HG03135 (cell line): Measurements from ENCODE around the gene SLC5A5.
"Not testable (repeated sequence)": the region's sequence is repeated elsewhere in the genome, so short reads cannot be mapped to it uniquely, and the experiment has no call there.

Experiments
- ATAC-seq: cut with Tn5 transposase; IDR thresholded peaks from one replicate; pipeline ENCODE4 v1.9.1; 2021; ENCODE audit warnings: mild to moderate bottlenecking, moderate library complexity; ENCODE audit not compliant: unreplicated experiment

Gene SLC5A5

GRCh38 chr19:17869114-17869608 is 2.6 kb upstream of the SLC5A5 start:
- ATAC-seq = no peak

DNA sequence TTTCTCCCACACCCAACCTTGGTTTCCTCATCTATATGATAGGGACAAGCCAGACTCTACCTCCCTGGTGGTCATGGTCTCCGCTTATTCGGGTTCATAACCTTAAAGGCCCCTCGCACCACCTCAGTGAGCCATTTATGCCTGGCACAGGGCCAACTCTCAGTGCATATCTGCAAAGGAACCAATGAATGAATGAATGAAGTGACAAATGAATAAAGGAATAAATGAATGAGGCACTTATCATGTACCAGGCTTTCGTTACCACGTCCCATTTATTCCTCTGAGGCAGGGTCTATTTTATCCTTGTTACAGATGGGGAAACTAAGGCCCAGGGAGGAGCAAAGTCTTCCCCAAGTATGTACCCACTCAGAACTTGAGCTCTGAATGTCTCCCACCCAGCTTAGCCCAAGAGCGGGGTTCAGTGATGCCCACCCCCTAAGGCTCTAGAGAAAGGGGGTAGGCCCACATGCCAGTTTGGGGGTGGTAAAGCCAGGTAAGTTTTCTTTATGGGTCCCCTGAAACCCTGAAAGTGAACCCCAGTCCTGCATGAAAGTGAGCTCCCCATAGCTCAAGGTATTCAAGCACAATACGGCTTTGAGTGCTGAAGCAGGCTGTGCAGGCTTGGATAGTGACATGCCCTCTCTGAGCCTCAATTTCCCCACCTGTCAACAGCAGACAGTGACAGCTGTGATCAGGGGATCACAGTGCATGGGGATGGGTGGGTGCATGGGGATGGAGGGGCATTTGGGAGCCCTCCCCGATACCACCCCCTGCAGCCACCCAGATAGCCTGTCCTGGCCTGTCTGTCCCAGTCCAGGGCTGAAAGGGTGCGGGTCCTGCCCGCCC is 490 bp upstream of the SLC5A5 start:
- ATAC-seq = no peak

DNA sequence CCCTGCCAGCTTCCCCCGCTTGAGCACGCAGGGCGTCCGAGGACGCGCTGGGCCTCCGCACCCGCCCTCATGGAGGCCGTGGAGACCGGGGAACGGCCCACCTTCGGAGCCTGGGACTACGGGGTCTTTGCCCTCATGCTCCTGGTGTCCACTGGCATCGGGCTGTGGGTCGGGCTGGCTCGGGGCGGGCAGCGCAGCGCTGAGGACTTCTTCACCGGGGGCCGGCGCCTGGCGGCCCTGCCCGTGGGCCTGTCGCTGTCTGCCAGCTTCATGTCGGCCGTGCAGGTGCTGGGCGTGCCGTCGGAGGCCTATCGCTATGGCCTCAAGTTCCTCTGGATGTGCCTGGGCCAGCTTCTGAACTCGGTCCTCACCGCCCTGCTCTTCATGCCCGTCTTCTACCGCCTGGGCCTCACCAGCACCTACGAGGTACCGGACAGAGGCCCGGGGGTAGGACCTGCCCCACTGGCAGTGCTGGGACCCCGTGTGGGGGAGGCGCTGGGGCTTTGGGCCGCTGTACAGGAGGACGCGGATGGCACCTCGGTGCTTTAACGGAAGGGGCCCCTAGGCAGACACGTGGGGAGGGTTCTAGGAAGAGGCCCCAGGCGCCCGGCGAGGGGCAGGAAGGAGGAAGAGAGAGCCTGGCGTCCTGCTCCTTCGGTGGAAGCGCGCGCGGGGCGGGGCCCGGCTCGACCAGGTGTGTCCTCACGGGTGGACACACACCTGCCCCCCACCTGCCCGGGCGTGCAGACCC is 681 bp downstream of the SLC5A5 start:
- no peak for ATAC-seq

DNA sequence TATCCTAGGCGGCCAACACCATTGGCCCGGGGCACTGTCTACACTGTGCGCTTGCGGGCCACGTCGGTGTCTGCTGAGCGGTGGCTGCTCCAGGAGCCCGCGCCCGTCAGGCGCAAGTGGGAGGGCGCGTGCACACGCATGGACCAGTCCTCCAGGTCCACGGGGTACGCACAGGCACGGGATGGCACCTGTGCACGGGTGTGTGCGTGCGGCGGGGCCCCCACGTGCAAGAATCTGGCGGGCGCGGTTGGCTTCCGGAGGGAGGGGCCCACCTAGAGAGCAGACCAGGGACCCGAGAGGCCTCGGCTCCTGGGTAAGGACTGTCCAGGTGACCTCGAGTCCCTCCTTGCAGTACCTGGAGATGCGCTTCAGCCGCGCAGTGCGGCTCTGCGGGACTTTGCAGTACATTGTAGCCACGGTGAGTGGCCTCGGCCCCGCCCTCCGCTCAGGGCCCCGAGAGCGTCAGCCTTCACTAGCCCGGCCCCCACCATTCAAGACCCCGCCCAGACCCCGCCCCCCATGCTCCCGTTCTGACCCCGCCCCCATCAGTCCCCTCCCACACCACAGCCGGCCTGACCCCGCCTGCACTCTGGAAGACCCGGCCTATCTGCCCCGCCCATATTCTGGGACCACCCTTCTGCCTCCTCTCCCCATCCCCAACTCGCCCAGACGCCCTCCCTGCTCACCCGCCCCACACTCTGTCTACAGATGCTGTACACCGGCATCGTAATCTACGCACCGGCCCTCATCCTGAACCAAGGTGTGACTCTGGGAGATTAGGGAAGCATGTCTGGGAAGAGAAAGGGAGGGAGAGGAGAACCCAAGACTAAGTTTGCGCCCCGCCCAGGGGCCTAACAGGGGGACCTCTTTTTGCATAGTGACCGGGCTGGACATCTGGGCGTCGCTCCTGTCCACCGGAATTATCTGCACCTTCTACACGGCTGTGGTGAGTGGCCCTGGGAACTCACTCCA is 2.3 kb downstream of the SLC5A5 start:
- ATAC-seq = no peak

GRCh38 chr19:17874758-17875135 is 3.0 kb downstream of the SLC5A5 start:
- ATAC-seq = no peak

DNA sequence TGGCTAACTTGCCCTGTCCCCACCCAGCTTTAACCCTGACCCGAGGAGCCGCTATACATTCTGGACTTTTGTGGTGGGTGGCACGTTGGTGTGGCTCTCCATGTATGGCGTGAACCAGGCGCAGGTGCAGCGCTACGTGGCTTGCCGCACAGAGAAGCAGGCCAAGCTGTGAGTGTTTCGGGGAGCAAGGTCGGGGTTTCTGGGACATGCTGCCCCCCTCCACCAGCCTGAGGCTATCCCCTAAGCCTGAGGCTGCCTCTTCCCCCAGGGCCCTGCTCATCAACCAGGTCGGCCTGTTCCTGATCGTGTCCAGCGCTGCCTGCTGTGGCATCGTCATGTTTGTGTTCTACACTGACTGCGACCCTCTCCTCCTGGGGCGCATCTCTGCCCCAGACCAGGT is 6.0 kb downstream of the SLC5A5 start:
- ATAC-seq = no peak

DNA sequence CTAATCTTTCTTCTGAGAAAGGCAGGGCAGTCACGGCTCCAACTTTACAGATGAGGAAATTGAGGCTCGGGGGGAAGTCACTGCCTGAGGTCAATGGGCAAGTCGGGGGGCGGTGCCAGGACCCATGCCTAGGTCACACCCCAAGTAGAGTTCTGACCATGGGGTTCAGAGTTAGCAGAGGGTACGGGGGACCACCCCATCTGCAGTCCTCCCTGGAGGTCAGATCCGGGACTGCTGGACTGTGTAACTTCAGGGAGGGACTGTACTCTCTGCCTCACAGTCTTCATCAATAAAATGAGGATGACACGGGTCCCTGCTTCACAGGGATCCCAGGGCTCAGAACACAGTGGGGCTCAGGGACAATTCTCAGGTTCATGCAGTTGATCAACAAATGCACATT is 7.7 kb downstream of the SLC5A5 start:
- no peak for ATAC-seq

DNA sequence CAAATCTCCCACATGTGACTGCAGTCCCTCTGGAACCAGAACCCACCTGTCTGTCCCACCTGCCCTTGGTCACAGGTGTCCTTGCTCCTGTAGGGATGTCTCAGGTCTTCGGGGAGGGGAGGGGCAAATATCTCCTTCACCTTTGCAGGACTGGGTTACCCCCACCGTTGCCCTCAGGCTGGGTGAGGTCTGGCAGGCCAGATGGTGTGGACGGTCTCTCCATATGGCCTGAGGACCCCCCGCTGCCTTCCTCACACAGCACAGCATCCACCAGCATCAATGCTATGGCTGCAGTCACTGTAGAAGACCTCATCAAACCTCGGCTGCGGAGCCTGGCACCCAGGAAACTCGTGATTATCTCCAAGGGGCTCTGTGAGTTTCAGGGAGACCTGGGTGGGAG is 10.0 kb downstream of the SLC5A5 start:
- ATAC-seq = no peak

- ATAC-seq = no peak
Measured at GRCh38 chr19:17883627-17884410, 12.1 kb downstream of the SLC5A5 start.

DNA sequence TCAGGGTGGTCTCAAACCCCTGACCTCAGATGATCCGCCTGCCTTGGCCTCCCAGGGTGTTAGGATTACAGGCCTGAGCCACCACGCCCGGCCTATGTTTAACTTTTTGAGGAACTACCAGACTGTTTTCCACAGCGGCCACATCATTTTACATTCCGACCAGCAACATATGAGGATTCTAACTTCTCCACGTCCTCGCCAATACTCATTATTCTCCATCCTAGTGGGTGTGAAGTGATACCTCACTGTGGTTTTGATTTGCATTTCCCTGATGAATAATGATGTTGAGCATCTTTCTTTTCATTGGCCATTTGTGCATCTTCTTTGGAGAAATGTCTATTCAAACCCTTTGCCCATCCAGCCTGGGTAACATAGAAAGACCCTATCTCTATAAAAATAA is 14.8 kb downstream of the SLC5A5 start:
- no peak for ATAC-seq

- ATAC-seq = not testable (repeated sequence)
Measured at GRCh38 chr19:17887221-17887620, 15.5 kb downstream of the SLC5A5 start.

GRCh38 chr19:17888260-17888659 is 16.5 kb downstream of the SLC5A5 start:
- no peak for ATAC-seq

GRCh38 chr19:17889609-17890214 is 18.0 kb downstream of the SLC5A5 start:
- no peak for ATAC-seq

- no peak for ATAC-seq
Measured at GRCh38 chr19:17893766-17894165, 22.0 kb downstream of the SLC5A5 start.

GRCh38 chr19:17902701-17903100 is 31.0 kb downstream of the SLC5A5 start:
- no peak for ATAC-seq

GRCh38 chr19:17908244-17908643 is 36.5 kb downstream of the SLC5A5 start:
- ATAC-seq = no peak

- no peak for ATAC-seq
Measured at GRCh38 chr19:17909003-17909732, 37.4 kb downstream of the SLC5A5 start.

DNA sequence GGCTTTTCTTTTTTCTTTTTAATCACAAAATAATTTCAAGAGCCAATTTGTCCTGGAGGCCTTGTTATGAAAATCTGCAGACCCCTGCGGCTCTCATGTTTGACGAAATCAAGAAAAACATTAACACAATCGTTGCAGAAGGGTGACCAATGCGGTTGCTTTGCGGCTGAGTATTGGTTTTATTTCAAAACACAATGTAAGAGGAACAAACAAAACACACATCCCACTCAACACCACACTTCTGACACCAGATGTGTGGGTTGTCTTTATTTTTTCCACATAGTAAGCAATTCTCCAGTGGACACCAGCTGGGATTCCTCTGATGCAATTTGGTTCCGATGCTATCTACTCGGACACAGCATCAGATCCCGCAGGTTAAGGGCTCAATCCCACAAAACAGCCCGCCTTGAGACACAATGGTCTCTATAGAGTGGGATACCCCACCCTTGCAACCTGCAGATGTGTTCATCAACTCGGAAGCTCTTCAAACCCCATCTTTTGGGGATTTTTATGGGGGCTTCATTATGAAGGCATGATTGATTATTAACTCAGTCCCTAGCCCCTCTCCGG is 39.1 kb downstream of the SLC5A5 start:
- no peak for ATAC-seq
